Hepatocyte (in vitro differentiated cells): Measurements from ENCODE around the gene CYP24A1. TPM values are rescaled to one million over a fixed set of nuclear protein-coding genes. Genes with fewer than 3 reads are reported as not detected.

Source experiments
- DNase-seq: peaks from one replicate; pipeline ENCODE4 v3.0.0-alpha.2; 2016; ENCODE audit warnings: low spot score
- H2AFZ ChIP-seq: fragments of 200-600 bp; sonication (generic); 2 replicates; pipeline ENCODE4 v1.6.0; 2016; ENCODE audit warnings: antibody characterized with exemption, mild to moderate bottlenecking
- H3K27ac ChIP-seq: fragments of 200-600 bp; sonication (generic); 2 replicates; pipeline ENCODE4 v1.5.1; 2016; ENCODE audit warnings: mild to moderate bottlenecking
- H3K27me3 ChIP-seq: fragments of 200-600 bp; sonication (generic); 2 replicates; pipeline ENCODE4 v1.6.1; 2016
- H3K36me3 ChIP-seq: fragments of 200-600 bp; sonication (generic); replicated peaks from 2 replicates; pipeline ENCODE4 v1.5.1; 2016; ENCODE audit warnings: low read depth; ENCODE audit not compliant: insufficient read depth
- H3K4me1 ChIP-seq: fragments of 200-600 bp; sonication (generic); 2 replicates; pipeline ENCODE4 v1.5.1; 2016; ENCODE audit warnings: mild to moderate bottlenecking, moderate library complexity; ENCODE audit not compliant: insufficient read depth
- H3K4me2 ChIP-seq: fragments of 200-600 bp; sonication (generic); 2 replicates; pipeline ENCODE4 v1.6.0; 2016
- H3K4me3 ChIP-seq: fragments of 200-600 bp; sonication (generic); 2 replicates; pipeline ENCODE4 v1.5.1; 2016; ENCODE audit warnings: mild to moderate bottlenecking
- H3K79me2 ChIP-seq: fragments of 200-600 bp; sonication (generic); 2 replicates; pipeline ENCODE4 v1.6.0; 2017; ENCODE audit warnings: mild to moderate bottlenecking
- H3K9me2 ChIP-seq: fragments of 200-600 bp; sonication (generic); replicated peaks from 2 replicates; pipeline ENCODE4 v1.6.0; 2017; ENCODE audit warnings: mild to moderate bottlenecking; ENCODE audit not compliant: insufficient read depth
- H3K9me3 ChIP-seq: fragments of 200-600 bp; sonication (generic); 2 replicates; pipeline ENCODE4 v1.5.1; 2016; ENCODE audit warnings: low read depth, mild to moderate bottlenecking
- H4K20me1 ChIP-seq: fragments of 200-600 bp; sonication (generic); 2 replicates; pipeline ENCODE4 v1.6.0; 2016; ENCODE audit warnings: mild to moderate bottlenecking; ENCODE audit not compliant: insufficient read depth, poor library complexity, severe bottlenecking
- EZH2 ChIP-seq: fragments of 200-600 bp; sonication (generic); IDR thresholded peaks from 2 replicates; pipeline ENCODE4 v1.6.1; 2016; ENCODE audit warnings: antibody characterized with exemption, mild to moderate bottlenecking, borderline replicate concordance
- EZH2phosphoT487 ChIP-seq: fragments of 200-600 bp; sonication (generic); IDR thresholded peaks from one replicate; pipeline ENCODE4 v1.6.1; 2018; ENCODE audit warnings: antibody characterized with exemption, mild to moderate bottlenecking, low read depth, moderate library complexity; ENCODE audit not compliant: unreplicated experiment, severe bottlenecking
- WGBS: methylation state at CpG from one replicate; pipeline ENCODE4 v1.1.6; 2016; ENCODE audit warnings: low lambda C conversion rate; ENCODE audit errors: missing lambda C conversion rate; 5-methylcytosine and 5-hydroxymethylcytosine counted together
- polyA plus RNA-seq: library from polyadenylated mRNA; unstranded; fragments of >200 nt; fragmentation: Nextera tagmentation; extraction: Ambion mirVana; gene quantifications from 2 replicates; pipeline ENCODE4 v1.2.1, GENCODE V29; 2016
- total RNA-seq: library from RNA; depleted of rRNA; stranded (reverse); fragments of >200 nt; gene quantifications from 2 replicates; pipeline ENCODE4 v1.2.3, GENCODE V29; 2014
- TF ChIP-seq, protein P1 (sequence below): fragments of 200-600 bp; sonication (generic); IDR thresholded peaks from 2 replicates; pipeline ENCODE4 v1.5.1; 2016; ENCODE audit warnings: antibody characterized with exemption, mild to moderate bottlenecking; ENCODE audit not compliant: poor library complexity

The CYP24A1 gene
- total and polyA plus RNA-seq, 2 experiments from 2014 or later: 1.5 TPM; not detected in 1

DNA sequence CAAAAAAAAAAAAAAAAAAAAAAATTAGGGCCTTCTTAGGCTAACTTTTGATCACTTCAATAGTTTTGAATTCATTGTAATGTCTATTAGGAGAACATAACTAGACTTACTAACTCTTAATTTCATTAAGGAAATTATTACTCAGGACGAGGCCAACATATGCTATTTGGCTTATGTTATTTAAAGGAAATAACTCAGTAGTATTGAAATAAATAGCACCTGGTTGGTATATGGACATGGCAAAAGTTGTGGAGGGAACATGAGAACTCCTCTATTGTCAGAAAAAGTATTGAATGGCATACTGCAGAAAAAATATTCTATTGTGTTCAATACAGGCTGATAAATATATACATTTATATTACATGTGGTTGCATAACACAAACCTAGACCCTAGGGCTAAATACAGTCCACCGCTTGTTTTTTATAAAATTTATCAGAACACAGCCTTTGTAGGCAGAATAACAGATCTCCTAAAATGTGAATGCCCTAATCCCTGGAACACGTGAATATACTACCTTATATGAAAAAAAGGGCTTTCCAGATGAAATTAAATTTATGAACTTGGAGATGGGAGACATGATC lies 18.0 kb downstream of the CYP24A1 start:
- no peak for DNase-seq
- TF ChIP-seq EZH2: no peak
- TF ChIP-seq, protein P1, sequence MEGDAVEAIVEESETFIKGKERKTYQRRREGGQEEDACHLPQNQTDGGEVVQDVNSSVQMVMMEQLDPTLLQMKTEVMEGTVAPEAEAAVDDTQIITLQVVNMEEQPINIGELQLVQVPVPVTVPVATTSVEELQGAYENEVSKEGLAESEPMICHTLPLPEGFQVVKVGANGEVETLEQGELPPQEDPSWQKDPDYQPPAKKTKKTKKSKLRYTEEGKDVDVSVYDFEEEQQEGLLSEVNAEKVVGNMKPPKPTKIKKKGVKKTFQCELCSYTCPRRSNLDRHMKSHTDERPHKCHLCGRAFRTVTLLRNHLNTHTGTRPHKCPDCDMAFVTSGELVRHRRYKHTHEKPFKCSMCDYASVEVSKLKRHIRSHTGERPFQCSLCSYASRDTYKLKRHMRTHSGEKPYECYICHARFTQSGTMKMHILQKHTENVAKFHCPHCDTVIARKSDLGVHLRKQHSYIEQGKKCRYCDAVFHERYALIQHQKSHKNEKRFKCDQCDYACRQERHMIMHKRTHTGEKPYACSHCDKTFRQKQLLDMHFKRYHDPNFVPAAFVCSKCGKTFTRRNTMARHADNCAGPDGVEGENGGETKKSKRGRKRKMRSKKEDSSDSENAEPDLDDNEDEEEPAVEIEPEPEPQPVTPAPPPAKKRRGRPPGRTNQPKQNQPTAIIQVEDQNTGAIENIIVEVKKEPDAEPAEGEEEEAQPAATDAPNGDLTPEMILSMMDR: no peak
- no peak for TF ChIP-seq EZH2phosphoT487
- Histone ChIP-seq H3K9me3 (no peaks in the 10 kb centered on the region), H3K27ac (no peak overlapping the region), H4K20me1 (no peaks in the 10 kb centered on the region), H3K4me3 (no peak overlapping the region), H3K27me3 (no peaks in the 10 kb centered on the region), H3K79me2 (no peaks in the 10 kb centered on the region), H3K4me1 (no peaks in the 10 kb centered on the region), H2AFZ (no peak overlapping the region), H3K4me2 (no peak overlapping the region), H3K36me3 (no peaks in the 10 kb centered on the region), H3K9me2 (no peaks in the 10 kb centered on the region)
- 94% methylated on average over 3 of the region's 3 CpGs for WGBS

DNA sequence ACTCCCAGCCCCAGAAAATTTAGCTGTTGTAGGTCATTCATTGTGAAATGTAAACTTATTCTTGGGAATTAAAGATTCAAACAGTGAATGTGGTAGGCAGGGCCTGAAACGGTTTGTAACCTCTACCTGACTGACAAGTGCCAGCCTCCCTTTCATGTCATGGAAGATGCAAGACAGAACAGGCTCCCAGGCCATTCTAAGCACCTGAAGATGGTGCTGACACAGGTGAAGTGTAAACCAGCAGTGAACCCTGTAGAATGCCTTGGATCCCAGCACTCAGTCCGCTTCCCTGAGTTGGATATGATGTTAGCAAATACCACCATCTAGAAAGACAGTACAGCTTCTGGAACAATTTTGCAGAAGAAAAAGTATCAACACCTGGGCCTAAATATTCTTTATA lies 19.3 kb downstream of the CYP24A1 start:
- H2AFZ ChIP-seq: no peak overlapping the region
- TF ChIP-seq, protein P1: no peak
- TF ChIP-seq EZH2 (no peak), EZH2phosphoT487 (no peak)
- H3K9me3 ChIP-seq: no peaks in the 10 kb centered on the region
- no peak overlapping the region for H3K4me2 ChIP-seq
- H3K4me1 ChIP-seq: no peaks in the 10 kb centered on the region
- H3K79me2 ChIP-seq: no peaks in the 10 kb centered on the region
- H3K9me2 ChIP-seq: no peaks in the 10 kb centered on the region
- WGBS: 73% methylated on average over 2 of the region's 2 CpGs
- H4K20me1 ChIP-seq: no peaks in the 10 kb centered on the region
- no peaks in the 10 kb centered on the region for H3K36me3 ChIP-seq
- no peak overlapping the region for H3K4me3 ChIP-seq
- H3K27me3 ChIP-seq: no peaks in the 10 kb centered on the region
- no peak for DNase-seq
- H3K27ac ChIP-seq: no peak overlapping the region

- Histone ChIP-seq H3K27me3 (no peaks in the 10 kb centered on the region), H3K36me3 (no peaks in the 10 kb centered on the region), H3K4me3 (no peak overlapping the region), H3K9me2 (no peaks in the 10 kb centered on the region), H3K9me3 (no peaks in the 10 kb centered on the region), H3K4me2 (no peak overlapping the region), H4K20me1 (no peaks in the 10 kb centered on the region), H3K27ac (no peak overlapping the region), H3K79me2 (no peaks in the 10 kb centered on the region), H3K4me1 (no peaks in the 10 kb centered on the region), H2AFZ (no peak overlapping the region)
- no peak for DNase-seq
- TF ChIP-seq EZH2phosphoT487: no peak
- TF ChIP-seq, protein P1: no peak
- no peak for TF ChIP-seq EZH2
- WGBS: 0% methylated on average over 1 of the region's 1 CpG
These were observed 19.9 kb downstream of the CYP24A1 start for GRCh38 chr20:54153847-54154246.

DNA sequence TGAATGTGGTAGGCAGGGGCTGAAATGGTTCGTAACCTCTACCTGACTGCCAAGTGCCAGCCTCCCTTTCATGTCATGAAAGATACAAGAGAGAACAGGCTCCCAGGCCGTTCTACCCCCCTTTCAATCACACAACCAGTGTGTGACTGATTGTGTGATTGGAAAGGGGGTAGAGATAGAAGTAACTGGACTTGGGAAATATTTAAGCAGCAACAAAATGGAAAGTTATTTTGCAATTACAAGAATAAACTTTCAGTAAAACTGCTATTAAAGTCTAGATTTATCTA lies 20.8 kb downstream of the CYP24A1 start:
- TF ChIP-seq, protein P1: no peak
- TF ChIP-seq EZH2 (no peak), EZH2phosphoT487 (no peak)
- no peak overlapping the region for H3K27ac ChIP-seq
- 87% methylated on average over 2 of the region's 2 CpGs for WGBS
- H3K79me2 ChIP-seq: no peaks in the 10 kb centered on the region
- H4K20me1 ChIP-seq: no peaks in the 10 kb centered on the region
- no peaks in the 10 kb centered on the region for H3K9me3 ChIP-seq
- DNase-seq: no peak
- no peaks in the 10 kb centered on the region for H3K27me3 ChIP-seq
- no peaks in the 10 kb centered on the region for H3K36me3 ChIP-seq
- H3K4me2 ChIP-seq: no peak overlapping the region
- no peak overlapping the region for H3K4me3 ChIP-seq
- H2AFZ ChIP-seq: no peak overlapping the region
- H3K4me1 ChIP-seq: no peaks in the 10 kb centered on the region
- H3K9me2 ChIP-seq: no peaks in the 10 kb centered on the region
